Adipocyte (in vitro differentiated cells): ENCODE measurements around the gene RSL1D1.
"Not testable (repeated sequence)": the region's sequence is repeated elsewhere in the genome, so short reads cannot be mapped to it uniquely, and the experiment has no call there.

Experiments used
- DNase-seq: peaks from one replicate; pipeline ENCODE4 v3.0.0-alpha.2; 2015; ENCODE audit warnings: low read depth
- H3K27me3 ChIP-seq: replicated peaks from 2 replicates; pipeline ENCODE4 v1.7.0; 2013; ENCODE audit warnings: mild to moderate bottlenecking, low read length, moderate library complexity; ENCODE audit not compliant: control insufficient read depth, insufficient read depth
- H3K36me3 ChIP-seq: 2 replicates; pipeline ENCODE4 v1.7.0; 2013; ENCODE audit warnings: low read length, mild to moderate bottlenecking, moderate library complexity; ENCODE audit not compliant: control insufficient read depth, insufficient read depth, severe bottlenecking
- H3K4me1 ChIP-seq: 2 replicates; pipeline ENCODE4 v1.7.0; 2013; ENCODE audit warnings: mild to moderate bottlenecking, low read length, moderate library complexity; ENCODE audit not compliant: control insufficient read depth, insufficient read depth
- H3K4me3 ChIP-seq: 2 replicates; pipeline ENCODE4 v1.7.0; 2013; ENCODE audit warnings: mild to moderate bottlenecking, low read length, moderate library complexity
- H3K9ac ChIP-seq: 2 replicates; pipeline ENCODE4 v1.7.0; 2013; ENCODE audit warnings: mild to moderate bottlenecking, low read length, moderate library complexity
- H3K9me3 ChIP-seq: 2 replicates; pipeline ENCODE4 v1.7.0; 2013; ENCODE audit warnings: mild to moderate bottlenecking, low read length, moderate library complexity; ENCODE audit not compliant: control insufficient read depth

The RSL1D1 gene

GRCh38 chr16:11843206-11843605 lies 8.1 kb downstream of the RSL1D1 start:
- H3K9me3 ChIP-seq = no peaks in the 10 kb centered on the region
- no peak for DNase-seq
- no peaks in the 10 kb centered on the region for H3K4me1 ChIP-seq
- no peak overlapping the region for H3K9ac ChIP-seq
- no peak overlapping the region for H3K4me3 ChIP-seq
- no peaks in the 10 kb centered on the region for H3K27me3 ChIP-seq
- peaks cover 95% of the 10 kb centered on the region for H3K36me3 ChIP-seq

DNA sequence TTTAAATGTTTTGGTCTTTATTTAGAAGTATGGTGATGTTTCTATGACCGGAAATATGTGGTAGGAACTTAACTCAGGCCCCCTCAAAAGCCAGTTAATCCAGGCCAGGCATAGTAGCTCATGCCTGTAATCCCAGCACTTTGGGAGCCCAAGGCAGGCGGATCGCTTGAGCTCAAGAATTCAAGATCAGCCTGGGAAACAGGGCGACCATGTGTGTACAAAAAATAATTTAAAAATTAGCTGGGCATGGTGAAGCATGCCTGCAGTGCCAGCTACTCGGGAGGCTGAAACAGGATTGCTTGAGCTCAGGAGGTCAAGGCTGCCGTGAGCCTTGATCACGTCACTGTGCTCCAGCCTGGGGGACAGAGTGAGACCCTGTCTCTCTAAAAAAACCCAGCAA lies 10.3 kb downstream of the RSL1D1 start:
- no peak overlapping the region for H3K9ac ChIP-seq
- H3K4me1 ChIP-seq = peaks cover 10% of the 10 kb centered on the region
- no peaks in the 10 kb centered on the region for H3K27me3 ChIP-seq
- H3K9me3 ChIP-seq = no peaks in the 10 kb centered on the region
- H3K4me3 ChIP-seq = no peak overlapping the region
- no peak for DNase-seq
- H3K36me3 ChIP-seq = peaks cover 95% of the 10 kb centered on the region

DNA sequence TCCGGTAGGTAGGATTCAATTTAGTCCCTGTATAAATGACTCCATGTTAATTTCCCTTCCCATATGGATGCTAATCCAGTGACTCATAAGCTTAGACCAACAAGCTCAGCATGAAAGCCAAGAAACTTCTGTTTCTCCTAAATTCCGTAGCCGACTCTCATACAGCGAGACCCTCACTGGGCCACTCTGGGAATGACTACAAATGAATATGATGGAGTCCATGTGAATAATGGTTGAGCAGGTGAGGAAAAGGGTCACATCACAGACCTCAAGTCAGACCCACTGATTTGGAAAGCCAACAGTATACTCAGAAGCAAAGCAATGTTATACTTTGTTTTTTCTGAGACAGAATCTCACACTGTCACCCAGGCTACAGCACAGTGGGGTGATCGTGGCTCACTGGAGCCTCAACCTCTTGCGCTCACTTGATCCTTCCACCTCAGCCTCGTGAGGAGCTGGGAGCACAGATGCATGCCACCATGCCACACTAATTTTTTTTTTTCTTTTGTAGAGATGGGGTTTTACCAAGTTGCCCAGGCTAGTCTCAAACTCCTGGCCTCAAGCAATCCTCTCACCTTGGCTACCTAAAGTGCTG lies 14.6 kb downstream of the RSL1D1 start:
- peak; percentile 78 for DNase-seq
- no peaks in the 10 kb centered on the region for H3K9me3 ChIP-seq

GRCh38 chr16:11835891-11836649 lies 15.3 kb downstream of the RSL1D1 start:
- Histone ChIP-seq H3K27me3 (no peaks in the 10 kb centered on the region), H3K36me3 (peaks cover 50% of the 10 kb centered on the region)
- DNase-seq = peak; percentile 25

More for the DNA sequence above, 14.6 kb downstream of the RSL1D1 start:
- H3K9ac ChIP-seq = no peak overlapping the region
- no peaks in the 10 kb centered on the region for H3K27me3 ChIP-seq
- H3K4me1 ChIP-seq = peaks cover 35% of the 10 kb centered on the region
- H3K4me3 ChIP-seq = no peak overlapping the region
- H3K36me3 ChIP-seq = peaks cover 57% of the 10 kb centered on the region

DNA sequence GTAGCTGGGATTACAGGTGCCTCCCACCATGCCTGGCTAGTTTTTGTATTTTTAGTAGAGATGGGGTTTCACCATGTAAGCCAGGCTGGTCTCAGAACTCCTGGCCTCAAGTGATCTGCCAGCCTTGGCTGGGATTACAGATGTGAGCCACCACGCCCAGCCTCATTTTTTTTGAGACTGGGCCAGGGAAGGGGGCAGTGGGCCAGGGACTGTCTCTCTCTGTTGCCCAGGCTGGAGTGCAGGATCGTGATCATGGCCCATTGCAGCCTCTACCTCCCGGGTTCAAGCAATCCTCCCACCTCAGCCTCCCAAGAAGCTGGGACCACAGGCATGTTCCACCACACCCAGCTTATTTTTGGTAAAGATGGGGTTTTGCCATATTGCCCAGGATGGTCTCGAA lies 16.0 kb downstream of the RSL1D1 start:
- no peak for DNase-seq
- no peak overlapping the region for H3K9ac ChIP-seq
- H3K4me1 ChIP-seq = peaks cover 35% of the 10 kb centered on the region
- H3K36me3 ChIP-seq = peaks cover 42% of the 10 kb centered on the region
- no peaks in the 10 kb centered on the region for H3K27me3 ChIP-seq
- H3K9me3 ChIP-seq = no peaks in the 10 kb centered on the region
- no peak overlapping the region for H3K4me3 ChIP-seq

More at GRCh38 chr16:11835891-11836649, 15.3 kb downstream of the RSL1D1 start:
- no peak overlapping the region for H3K9ac ChIP-seq
- H3K9me3 ChIP-seq = no peaks in the 10 kb centered on the region
- H3K4me3 ChIP-seq = no peak overlapping the region
- H3K4me1 ChIP-seq = peaks cover 35% of the 10 kb centered on the region

DNA sequence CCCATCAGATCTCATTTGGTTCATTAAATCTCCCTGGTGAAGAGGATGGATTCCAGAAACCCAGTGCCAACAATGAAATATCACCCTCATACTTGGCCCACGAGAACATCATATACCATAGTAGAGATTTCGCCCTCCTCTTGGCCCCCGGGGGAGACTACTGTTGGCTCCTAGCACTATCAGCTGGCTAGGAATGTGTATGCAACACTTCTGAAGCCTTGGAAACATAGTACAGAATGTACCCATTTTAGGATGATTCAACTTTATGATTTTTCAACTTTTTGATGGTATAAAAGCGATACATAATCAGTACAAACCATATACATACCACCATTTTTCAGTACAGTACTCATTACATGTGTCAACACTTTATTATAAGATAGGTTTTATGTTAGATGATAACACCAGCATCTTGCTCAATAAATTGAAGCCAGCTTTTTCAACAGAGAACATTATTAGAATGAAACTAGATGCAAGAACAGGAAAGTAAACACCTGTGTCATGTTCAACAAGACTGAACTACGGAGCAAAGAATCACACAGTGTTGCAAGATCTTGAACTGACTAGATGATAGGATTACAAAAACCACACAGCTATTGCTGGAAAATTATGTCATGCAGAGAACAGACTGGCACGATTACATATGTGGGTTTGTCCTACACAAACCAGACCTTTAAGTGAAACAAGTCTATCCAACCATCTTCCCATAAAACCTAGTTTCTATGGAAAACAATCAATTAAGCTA lies 17.2 kb downstream of the RSL1D1 start:
- DNase-seq = peak; percentile 83

GRCh38 chr16:11828696-11829095 lies 22.6 kb downstream of the RSL1D1 start:
- H3K9me3 ChIP-seq = no peaks in the 10 kb centered on the region
- no peak for DNase-seq
- H3K4me1 ChIP-seq = peaks cover 12% of the 10 kb centered on the region
- no peak overlapping the region for H3K4me3 ChIP-seq
- H3K9ac ChIP-seq = no peak overlapping the region
- H3K36me3 ChIP-seq = no peaks in the 10 kb centered on the region
- H3K27me3 ChIP-seq = no peaks in the 10 kb centered on the region

More for the DNA sequence above, 17.2 kb downstream of the RSL1D1 start:
- Histone ChIP-seq H3K4me1 (peaks cover 35% of the 10 kb centered on the region), H3K4me3 (no peak overlapping the region), H3K9me3 (no peaks in the 10 kb centered on the region), H3K36me3 (peaks cover 31% of the 10 kb centered on the region), H3K27me3 (no peaks in the 10 kb centered on the region), H3K9ac (peak overlapping the region; percentile 63)

- H3K27me3 ChIP-seq, H3K9ac ChIP-seq, H3K4me3 ChIP-seq, DNase-seq, H3K9me3 ChIP-seq, H3K4me1 ChIP-seq, H3K36me3 ChIP-seq: not testable (repeated sequence)
These were observed 25.7 kb downstream of the RSL1D1 start for GRCh38 chr16:11825520-11826165.

GRCh38 chr16:11824362-11824761 lies 27.0 kb downstream of the RSL1D1 start:
- H3K9me3 ChIP-seq = no peaks in the 10 kb centered on the region
- H3K4me1 ChIP-seq = peaks cover 8% of the 10 kb centered on the region
- no peak overlapping the region for H3K4me3 ChIP-seq
- no peaks in the 10 kb centered on the region for H3K27me3 ChIP-seq
- H3K36me3 ChIP-seq = no peaks in the 10 kb centered on the region
- DNase-seq = no peak
- H3K9ac ChIP-seq = no peak overlapping the region

DNA sequence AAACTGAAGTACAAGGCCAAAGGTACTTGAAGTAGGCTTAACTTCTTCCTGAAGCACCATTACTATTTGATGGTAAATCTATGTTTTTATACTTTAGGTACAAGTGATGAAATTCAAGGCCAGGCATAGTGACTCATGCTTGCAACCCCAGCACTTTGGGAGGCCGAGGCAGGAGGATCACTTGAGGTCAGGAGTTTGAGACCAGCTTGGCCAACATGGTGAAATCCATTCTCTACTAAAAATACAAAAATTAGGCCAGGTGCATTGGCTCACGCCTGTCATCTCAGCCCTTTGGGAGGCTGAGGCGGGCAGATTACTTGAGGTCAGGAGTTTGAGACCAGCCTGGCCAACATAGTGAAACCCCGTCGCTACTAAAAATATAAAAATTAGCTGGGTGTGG lies 27.7 kb downstream of the RSL1D1 start:
- not testable (repeated sequence) for H3K4me3 ChIP-seq, H3K9ac ChIP-seq, DNase-seq, H3K4me1 ChIP-seq, H3K27me3 ChIP-seq, H3K36me3 ChIP-seq, H3K9me3 ChIP-seq

DNA sequence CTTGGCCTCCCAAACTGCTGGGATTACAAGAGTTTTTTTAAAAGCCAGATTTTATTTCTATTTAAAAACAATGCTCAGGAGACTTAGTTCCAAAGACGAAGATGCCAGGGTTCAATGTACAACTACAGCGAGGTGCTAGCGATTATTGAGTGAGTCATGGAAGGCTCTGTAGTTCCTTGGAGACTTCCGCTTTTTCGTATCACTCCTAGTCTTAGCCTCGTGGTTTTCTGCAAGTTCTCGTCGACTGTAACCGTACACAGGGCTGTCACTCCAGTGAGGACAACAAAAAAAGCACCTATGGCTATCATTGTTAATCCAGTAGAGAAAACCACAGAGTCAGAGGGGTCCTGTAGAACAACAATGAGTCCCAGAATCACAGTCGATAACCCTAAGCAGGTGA lies 31.5 kb downstream of the RSL1D1 start:
- no peak overlapping the region for H3K4me3 ChIP-seq
- H3K9ac ChIP-seq = no peak overlapping the region
- no peaks in the 10 kb centered on the region for H3K27me3 ChIP-seq
- H3K9me3 ChIP-seq = no peaks in the 10 kb centered on the region
- no peaks in the 10 kb centered on the region for H3K36me3 ChIP-seq
- peaks cover 8% of the 10 kb centered on the region for H3K4me1 ChIP-seq
- no peak for DNase-seq
